ENCODE results near the gene C5orf63. TPM values are rescaled to one million over a fixed set of nuclear protein-coding genes. Genes with fewer than 3 reads are reported as not detected.

Gene C5orf63
- total RNA-seq, 1 experiment from 2014 or later: 1.2 TPM

- Histone ChIP-seq H3K14ac (ENCODE audit: insufficient read depth, low read length) (no peak overlapping the region), H3K4me2 (ENCODE audit: insufficient read depth, insufficient read length, low read length) (no peak overlapping the region), H2BK5ac (ENCODE audit: insufficient read length, low read length) (no peak overlapping the region), H4K8ac (replicated peaks; ENCODE audit: insufficient read length, low read depth, low read length) (no peak overlapping the region), H3K27me3 (ENCODE audit: insufficient read depth, low read length) (no peaks in the 10 kb centered on the region), H2BK12ac (ENCODE audit: insufficient read length, low read depth, low read length) (no peak overlapping the region), H3K9ac (ENCODE audit: extremely low read depth, insufficient read length, low read length) (no peak overlapping the region), H2AK5ac (ENCODE audit: insufficient read length, low read length) (no peak overlapping the region), H3K4me1 (ENCODE audit: insufficient read depth, low read length) (peaks cover 13% of the 10 kb centered on the region; the same call in 1 of the 2 replicates), H2AFZ (ENCODE audit: low read length) (no peak overlapping the region), H2BK15ac (ENCODE audit: low read depth, low read length) (no peak overlapping the region), H3K79me1 (ENCODE audit: insufficient read depth, low read depth, low read length, poor library complexity, severe bottlenecking) (no peaks in the 10 kb centered on the region), H3K23me2 (ENCODE audit: insufficient read length, low read depth, low read length, poor library complexity, severe bottlenecking) (no peaks in the 10 kb centered on the region), H3T11ph (ENCODE audit: low read length) (no peak overlapping the region), H3K79me2 (ENCODE audit: insufficient read depth, low read length) (no peaks in the 10 kb centered on the region), H2BK20ac (ENCODE audit: low read depth, low read length, poor library complexity, severe bottlenecking) (no peak overlapping the region), H3K18ac (ENCODE audit: insufficient read length, low read depth, low read length) (no peak overlapping the region), H3K27ac (ENCODE audit: insufficient read length, low read depth, low read length) (no peak overlapping the region), H4K20me1 (ENCODE audit: control insufficient read depth, insufficient read depth, insufficient read length) (no peaks in the 10 kb centered on the region), H3K4ac (ENCODE audit: low read depth, low read length) (no peak overlapping the region), H3K9me3 (ENCODE audit: control insufficient read depth, low read depth, low read length) (no peaks in the 10 kb centered on the region), H3K56ac (ENCODE audit: insufficient read length, low read depth, low read length) (no peak overlapping the region), H3K23ac (ENCODE audit: insufficient read length, low read depth, low read length) (no peak overlapping the region), H4K91ac (ENCODE audit: insufficient read length, low read depth, low read length) (no peak overlapping the region), H4K5ac (ENCODE audit: insufficient read length, low read depth, low read length) (no peak overlapping the region), H2BK120ac (ENCODE audit: low read depth, low read length, poor library complexity, severe bottlenecking) (no peak overlapping the region)
- no peaks in the 10 kb centered on the region for H3K27me3 Mint-ChIP-seq (ENCODE audit: low read depth)
- no peak for TF ChIP-seq CTCF (conservative IDR thresholded peaks at IDR 0.05)
- peaks cover 49 to 51% of the 10 kb centered on the region in 2 experiments for H3K4me1 Mint-ChIP-seq
- H3K4me3 Mint-ChIP-seq: no peak overlapping the region
- no peaks in the 10 kb centered on the region for H3K9me3 Mint-ChIP-seq
- no CpG with 5 or more reads among the region's 3 CpGs for WGBS (ENCODE audit: extremely low coverage, insufficient read length, low lambda C conversion rate)
- peak overlapping the region in 2 of 3 experiments; percentile 14 to 71; a peak in 4 of 7 replicates for H3K27ac Mint-ChIP-seq
- H3K36me3 Mint-ChIP-seq (ENCODE audit: insufficient read depth in 1 of 3, low read depth in 3 of 3): no peaks in the 10 kb centered on the region
- no peak for DNase-seq
These were observed 24.0 kb upstream of the C5orf63 start for GRCh38 chr5:127097278-127097677.

Data from H9 (cell line).